ENCODE measurements around the gene GRAMD2B.

GRAMD2B gene

GRCh38 chr5:126499278-126499677, 76.1 kb downstream of the GRAMD2B start:
- TF ChIP-seq CTCF (IDR thresholded peaks at IDR 0.05): no peak

GRCh38 chr5:126499853-126500342, 76.7 kb downstream of the GRAMD2B start:
- TF ChIP-seq CTCF (IDR thresholded peaks at IDR 0.05): peak; percentile 55

GRCh38 chr5:126501448-126501847, 78.2 kb downstream of the GRAMD2B start:
- no peak for TF ChIP-seq CTCF (IDR thresholded peaks at IDR 0.05)

- TF ChIP-seq CTCF (IDR thresholded peaks at IDR 0.05): no peak
Observed at GRCh38 chr5:126503602-126504104, 80.4 kb downstream of the GRAMD2B start.

GRCh38 chr5:126506079-126506478, 82.9 kb downstream of the GRAMD2B start:
- no peak for TF ChIP-seq CTCF (IDR thresholded peaks at IDR 0.05)

- TF ChIP-seq CTCF (IDR thresholded peaks at IDR 0.05): no peak
Observed at GRCh38 chr5:126508251-126508961, 85.2 kb downstream of the GRAMD2B start.

- TF ChIP-seq CTCF (IDR thresholded peaks at IDR 0.05): no peak
Observed at GRCh38 chr5:126508962-126509279, 85.7 kb downstream of the GRAMD2B start.

All from LNCAP (cell line).